HepG2 (cell line): ENCODE data around the gene NOA1. TPM values are rescaled to one million over a fixed set of nuclear protein-coding genes. Genes with fewer than 3 reads are reported as not detected.

Experiments used
- FOXP1 ChIP-seq, 2 experiments: fragments of 450-650 bp in 1 of 2; IDR thresholded peaks; 2 replicates each; pipeline ENCODE4 v1.6.1; 2017 to 2018; ENCODE audit warnings: antibody characterized with exemption in 1 of 2
- HNRNPH1 ChIP-seq: fragments of 200-400 bp; formaldehyde crosslinking; optimal IDR thresholded peaks from 2 replicates; pipeline ENCODE3; 2017; ENCODE audit warnings: mild to moderate bottlenecking, low read depth, low read length
- JDP2 ChIP-seq: sonication (generic); formaldehyde crosslinking; IDR thresholded peaks from 2 replicates; pipeline ENCODE4 v1.8.1; 2022; ENCODE audit warnings: missing genetic modification reagents, borderline replicate concordance
- KAT2B ChIP-seq: fragments of 150-350 bp; IDR thresholded peaks from 2 replicates; pipeline ENCODE4 v1.6.1; 2014; ENCODE audit warnings: low read depth, low read length, borderline replicate concordance
- NFE2L1 ChIP-seq: sonication (generic); formaldehyde crosslinking; IDR thresholded peaks from 2 replicates; pipeline ENCODE4 v1.4.0; 2020; ENCODE audit warnings: missing genetic modification reagents, mild to moderate bottlenecking, borderline replicate concordance
- NFKBIZ ChIP-seq: IDR thresholded peaks from 2 replicates; pipeline ENCODE4 v1.6.1; 2018; ENCODE audit warnings: missing genetic modification reagents, missing compliant biosample characterization
- ONECUT2 ChIP-seq: sonication (generic); formaldehyde crosslinking; IDR thresholded peaks from 2 replicates; pipeline ENCODE4 v1.4.0; 2020; ENCODE audit warnings: missing genetic modification reagents
- STAG1 ChIP-seq: sonication (generic); formaldehyde crosslinking; IDR thresholded peaks from 2 replicates; pipeline ENCODE4 v1.4.0; 2020; ENCODE audit warnings: missing genetic modification reagents
- TBX3 ChIP-seq: fragments of 450-650 bp; IDR thresholded peaks from 2 replicates; pipeline ENCODE4 v1.6.1; 2017; ENCODE audit warnings: antibody characterized with exemption, mild to moderate bottlenecking, inconsistent platforms, borderline replicate concordance
- ZNF12 ChIP-seq: sonication (generic); formaldehyde crosslinking; IDR thresholded peaks from 2 replicates; pipeline ENCODE4 v1.5.0; 2020; ENCODE audit warnings: missing genetic modification reagents
- ZNF207 ChIP-seq: fragments of 450-650 bp; IDR thresholded peaks from 2 replicates; pipeline ENCODE4 v1.6.1; 2016; ENCODE audit warnings: antibody characterized with exemption, borderline replicate concordance
- ZNF264 ChIP-seq: sonication (generic); formaldehyde crosslinking; IDR thresholded peaks from 2 replicates; pipeline ENCODE4 v1.4.0; 2020; ENCODE audit warnings: missing genetic modification reagents
- ZNF335 ChIP-seq: sonication (generic); formaldehyde crosslinking; IDR thresholded peaks from 2 replicates; pipeline ENCODE4 v1.4.0; 2020; ENCODE audit warnings: missing genetic modification reagents
- ZNF720 ChIP-seq: sonication (generic); formaldehyde crosslinking; IDR thresholded peaks from 2 replicates; pipeline ENCODE4 v1.4.0; 2020; ENCODE audit warnings: missing genetic modification reagents
- ZSCAN21 ChIP-seq: sonication (generic); formaldehyde crosslinking; IDR thresholded peaks from 2 replicates; pipeline ENCODE4 v1.8.0; 2022; ENCODE audit warnings: mild to moderate bottlenecking, missing genetic modification reagents, moderate library complexity, borderline replicate concordance
- polyA plus RNA-seq, 8 experiments: library from polyadenylated mRNA; depleted of rRNA in 3 of 8; stranded (reverse) in 7 of 8; unstranded in 1 of 8; fragments of >200 nt; fragmentation: Illumina TruSeq in 4 of 8; extraction: Trizol in 4 of 8; gene quantifications; 2 replicates each; pipeline versions ENCODE4 v1.2.1 to v1.2.3, GENCODE V29; 2011 to 2016; ENCODE audit warnings: low read depth in 4 of 8, missing spikeins in 1 of 8, mixed read lengths in 1 of 8; ENCODE audit not compliant: insufficient read depth in 1 of 8
- total RNA-seq, 5 experiments: library from RNA; depleted of rRNA; stranded (reverse); fragments of >200 nt; fragmentation: Illumina TruSeq; extraction: Trizol; gene quantifications; 2 replicates each; pipeline ENCODE4 v1.2.3, GENCODE V29; 2016; ENCODE audit warnings: low read depth in 1 of 5
- TF ChIP-seq, protein P1 (sequence below): sonication (generic); formaldehyde crosslinking; conservative IDR thresholded peaks from 2 replicates; pipeline ENCODE4 v1.8.0; 2022; ENCODE audit warnings: mild to moderate bottlenecking, moderate library complexity, missing genetic modification reagents
- TF ChIP-seq, protein P2 (sequence below): sonication (generic); formaldehyde crosslinking; IDR thresholded peaks from 2 replicates; pipeline ENCODE4 v1.4.0; 2020; ENCODE audit warnings: missing genetic modification reagents
- TF ChIP-seq, protein P3 (sequence below): sonication (generic); formaldehyde crosslinking; IDR thresholded peaks from 2 replicates; pipeline ENCODE4 v1.4.0; 2020; ENCODE audit warnings: missing genetic modification reagents
- TF ChIP-seq, protein P4 (sequence below): sonication (generic); formaldehyde crosslinking; IDR thresholded peaks from 2 replicates; pipeline ENCODE4 v1.4.0; 2020; ENCODE audit warnings: missing genetic modification reagents
- TF ChIP-seq, protein P5 (sequence below): sonication (generic); formaldehyde crosslinking; IDR thresholded peaks from 2 replicates; pipeline ENCODE4 v1.5.0; 2020; ENCODE audit warnings: missing genetic modification reagents, mild to moderate bottlenecking, borderline replicate concordance
- TF ChIP-seq, protein P6 (sequence below): sonication (generic); formaldehyde crosslinking; IDR thresholded peaks from 2 replicates; pipeline ENCODE4 v1.8.1; 2023; ENCODE audit warnings: mild to moderate bottlenecking, missing genetic modification reagents

NOA1 gene
- total and polyA plus RNA-seq, 2 of the 13 experiments (the other 11 are each of a cell fraction or from before 2014, with no cell fraction given) = 17.3 to 19.0 TPM

DNA sequence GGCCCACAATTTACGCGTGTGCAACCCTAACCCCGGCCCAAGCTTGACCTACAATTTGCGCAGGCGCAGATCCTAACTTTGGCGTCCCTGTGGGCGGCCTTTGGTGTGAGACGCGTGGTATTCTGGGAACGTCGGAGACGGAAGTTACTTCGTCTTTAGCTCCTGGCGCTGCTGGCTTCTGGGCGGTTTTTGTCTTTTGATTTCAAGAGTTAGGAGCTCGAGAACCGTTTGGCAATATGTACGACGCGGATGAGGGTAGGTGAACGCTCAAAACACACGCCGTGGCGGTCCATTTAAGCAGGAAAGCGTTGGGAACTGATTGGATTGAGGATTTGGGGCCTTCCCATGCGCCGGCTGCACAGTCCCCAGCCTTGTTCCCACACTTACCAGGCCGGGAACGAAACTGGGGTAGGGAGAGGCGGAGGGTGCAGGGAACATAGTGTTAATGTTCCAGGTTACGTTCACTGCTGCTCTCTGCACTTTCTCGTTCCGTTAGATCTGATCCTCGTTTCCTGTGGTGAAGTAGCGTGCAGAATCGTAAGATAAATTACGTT, 1.4 kb upstream of the NOA1 start, which contains the start of gene POLR2B (continued):
- TF ChIP-seq, protein P1, sequence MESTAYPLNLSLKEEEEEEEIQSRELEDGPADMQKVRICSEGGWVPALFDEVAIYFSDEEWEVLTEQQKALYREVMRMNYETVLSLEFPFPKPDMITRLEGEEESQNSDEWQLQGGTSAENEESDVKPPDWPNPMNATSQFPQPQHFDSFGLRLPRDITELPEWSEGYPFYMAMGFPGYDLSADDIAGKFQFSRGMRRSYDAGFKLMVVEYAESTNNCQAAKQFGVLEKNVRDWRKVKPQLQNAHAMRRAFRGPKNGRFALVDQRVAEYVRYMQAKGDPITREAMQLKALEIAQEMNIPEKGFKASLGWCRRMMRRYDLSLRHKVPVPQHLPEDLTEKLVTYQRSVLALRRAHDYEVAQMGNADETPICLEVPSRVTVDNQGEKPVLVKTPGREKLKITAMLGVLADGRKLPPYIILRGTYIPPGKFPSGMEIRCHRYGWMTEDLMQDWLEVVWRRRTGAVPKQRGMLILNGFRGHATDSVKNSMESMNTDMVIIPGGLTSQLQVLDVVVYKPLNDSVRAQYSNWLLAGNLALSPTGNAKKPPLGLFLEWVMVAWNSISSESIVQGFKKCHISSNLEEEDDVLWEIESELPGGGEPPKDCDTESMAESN (CRISPR knock-in tag) = peak; percentile 72
- TF ChIP-seq ZNF207 = no peak
- TF ChIP-seq JDP2 (CRISPR knock-in tag) = no peak
- TF ChIP-seq ZNF335 (CRISPR knock-in tag) = no peak
- TF ChIP-seq ZNF264 (CRISPR knock-in tag) = peak; percentile 69; the same call in 1 of the 2 replicates
- no peak for TF ChIP-seq TBX3
- no peak; the same call in 1 of the 2 replicates for TF ChIP-seq STAG1 (CRISPR knock-in tag)
- no peak for TF ChIP-seq KAT2B
- TF ChIP-seq, protein P2, sequence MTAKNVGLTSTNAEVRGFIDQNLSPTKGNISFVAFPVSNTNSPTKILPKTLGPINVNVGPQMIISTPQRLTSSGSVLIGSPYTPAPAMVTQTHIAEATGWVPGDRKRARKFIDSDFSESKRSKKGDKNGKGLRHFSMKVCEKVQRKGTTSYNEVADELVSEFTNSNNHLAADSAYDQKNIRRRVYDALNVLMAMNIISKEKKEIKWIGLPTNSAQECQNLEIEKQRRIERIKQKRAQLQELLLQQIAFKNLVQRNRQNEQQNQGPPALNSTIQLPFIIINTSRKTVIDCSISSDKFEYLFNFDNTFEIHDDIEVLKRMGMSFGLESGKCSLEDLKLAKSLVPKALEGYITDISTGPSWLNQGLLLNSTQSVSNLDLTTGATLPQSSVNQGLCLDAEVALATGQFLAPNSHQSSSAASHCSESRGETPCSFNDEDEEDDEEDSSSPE (CRISPR knock-in tag) = peak; percentile 40; the same call in 1 of the 2 replicates
- TF ChIP-seq, protein P3, sequence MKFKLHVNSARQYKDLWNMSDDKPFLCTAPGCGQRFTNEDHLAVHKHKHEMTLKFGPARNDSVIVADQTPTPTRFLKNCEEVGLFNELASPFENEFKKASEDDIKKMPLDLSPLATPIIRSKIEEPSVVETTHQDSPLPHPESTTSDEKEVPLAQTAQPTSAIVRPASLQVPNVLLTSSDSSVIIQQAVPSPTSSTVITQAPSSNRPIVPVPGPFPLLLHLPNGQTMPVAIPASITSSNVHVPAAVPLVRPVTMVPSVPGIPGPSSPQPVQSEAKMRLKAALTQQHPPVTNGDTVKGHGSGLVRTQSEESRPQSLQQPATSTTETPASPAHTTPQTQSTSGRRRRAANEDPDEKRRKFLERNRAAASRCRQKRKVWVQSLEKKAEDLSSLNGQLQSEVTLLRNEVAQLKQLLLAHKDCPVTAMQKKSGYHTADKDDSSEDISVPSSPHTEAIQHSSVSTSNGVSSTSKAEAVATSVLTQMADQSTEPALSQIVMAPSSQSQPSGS (CRISPR knock-in tag) = no peak
- TF ChIP-seq HNRNPH1 = no peak
- TF ChIP-seq ZSCAN21 (CRISPR knock-in tag) = no peak
- no peak for TF ChIP-seq FOXP1 (IDR thresholded peaks at IDR 0.05)
- no peak for TF ChIP-seq FOXP1 (CRISPR knock-in tag; IDR thresholded peaks at IDR 0.05)
- no peak for TF ChIP-seq NFE2L1 (CRISPR knock-in tag)
- TF ChIP-seq ZNF12 (CRISPR knock-in tag) = 0 out of 2 replicates have a peak, but pooled peaks have one; percentile 38
- TF ChIP-seq, protein P4, sequence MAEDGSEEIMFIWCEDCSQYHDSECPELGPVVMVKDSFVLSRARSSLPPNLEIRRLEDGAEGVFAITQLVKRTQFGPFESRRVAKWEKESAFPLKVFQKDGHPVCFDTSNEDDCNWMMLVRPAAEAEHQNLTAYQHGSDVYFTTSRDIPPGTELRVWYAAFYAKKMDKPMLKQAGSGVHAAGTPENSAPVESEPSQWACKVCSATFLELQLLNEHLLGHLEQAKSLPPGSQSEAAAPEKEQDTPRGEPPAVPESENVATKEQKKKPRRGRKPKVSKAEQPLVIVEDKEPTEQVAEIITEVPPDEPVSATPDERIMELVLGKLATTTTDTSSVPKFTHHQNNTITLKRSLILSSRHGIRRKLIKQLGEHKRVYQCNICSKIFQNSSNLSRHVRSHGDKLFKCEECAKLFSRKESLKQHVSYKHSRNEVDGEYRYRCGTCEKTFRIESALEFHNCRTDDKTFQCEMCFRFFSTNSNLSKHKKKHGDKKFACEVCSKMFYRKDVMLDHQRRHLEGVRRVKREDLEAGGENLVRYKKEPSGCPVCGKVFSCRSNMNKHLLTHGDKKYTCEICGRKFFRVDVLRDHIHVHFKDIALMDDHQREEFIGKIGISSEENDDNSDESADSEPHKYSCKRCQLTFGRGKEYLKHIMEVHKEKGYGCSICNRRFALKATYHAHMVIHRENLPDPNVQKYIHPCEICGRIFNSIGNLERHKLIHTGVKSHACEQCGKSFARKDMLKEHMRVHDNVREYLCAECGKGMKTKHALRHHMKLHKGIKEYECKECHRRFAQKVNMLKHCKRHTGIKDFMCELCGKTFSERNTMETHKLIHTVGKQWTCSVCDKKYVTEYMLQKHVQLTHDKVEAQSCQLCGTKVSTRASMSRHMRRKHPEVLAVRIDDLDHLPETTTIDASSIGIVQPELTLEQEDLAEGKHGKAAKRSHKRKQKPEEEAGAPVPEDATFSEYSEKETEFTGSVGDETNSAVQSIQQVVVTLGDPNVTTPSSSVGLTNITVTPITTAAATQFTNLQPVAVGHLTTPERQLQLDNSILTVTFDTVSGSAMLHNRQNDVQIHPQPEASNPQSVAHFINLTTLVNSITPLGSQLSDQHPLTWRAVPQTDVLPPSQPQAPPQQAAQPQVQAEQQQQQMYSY (CRISPR knock-in tag) = no peak
- no peak for TF ChIP-seq ZNF720
- TF ChIP-seq, protein P5, sequence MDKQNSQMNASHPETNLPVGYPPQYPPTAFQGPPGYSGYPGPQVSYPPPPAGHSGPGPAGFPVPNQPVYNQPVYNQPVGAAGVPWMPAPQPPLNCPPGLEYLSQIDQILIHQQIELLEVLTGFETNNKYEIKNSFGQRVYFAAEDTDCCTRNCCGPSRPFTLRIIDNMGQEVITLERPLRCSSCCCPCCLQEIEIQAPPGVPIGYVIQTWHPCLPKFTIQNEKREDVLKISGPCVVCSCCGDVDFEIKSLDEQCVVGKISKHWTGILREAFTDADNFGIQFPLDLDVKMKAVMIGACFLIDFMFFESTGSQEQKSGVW (CRISPR knock-in tag) = no peak
- no peak for TF ChIP-seq NFKBIZ (CRISPR knock-in tag)
- no peak for TF ChIP-seq ONECUT2
- TF ChIP-seq, protein P6, sequence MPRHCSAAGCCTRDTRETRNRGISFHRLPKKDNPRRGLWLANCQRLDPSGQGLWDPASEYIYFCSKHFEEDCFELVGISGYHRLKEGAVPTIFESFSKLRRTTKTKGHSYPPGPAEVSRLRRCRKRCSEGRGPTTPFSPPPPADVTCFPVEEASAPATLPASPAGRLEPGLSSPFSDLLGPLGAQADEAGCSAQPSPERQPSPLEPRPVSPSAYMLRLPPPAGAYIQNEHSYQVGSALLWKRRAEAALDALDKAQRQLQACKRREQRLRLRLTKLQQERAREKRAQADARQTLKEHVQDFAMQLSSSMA (CRISPR knock-in tag) = 0 out of 2 replicates have a peak, but pooled peaks have one; percentile 22
